Thyroid gland (tissue), 4 donors: Measurements from ENCODE around the gene SH2D3C.

Experiments
- POLR2A ChIP-seq, 2 donors: fragments of 450-650 bp; IDR thresholded peaks; one replicate each; pipeline ENCODE4 v1.6.1; 2017; ENCODE audit warnings: antibody characterized with exemption in 2 of 2, mild to moderate bottlenecking in 2 of 2, moderate library complexity in 1 of 2
- TF ChIP-seq, protein P1 (sequence below), 6 experiments: fragments of 200-600 bp in 3 of 6; fragments of 450-650 bp in 3 of 6; sonication (generic) in 3 of 6; IDR thresholded peaks; one replicate each; pipeline ENCODE4 v1.5.1; 2016 to 2019; ENCODE audit warnings: antibody characterized with exemption in 6 of 6, mild to moderate bottlenecking in 2 of 6, inconsistent platforms in 1 of 6, moderate library complexity in 1 of 6

DNA sequence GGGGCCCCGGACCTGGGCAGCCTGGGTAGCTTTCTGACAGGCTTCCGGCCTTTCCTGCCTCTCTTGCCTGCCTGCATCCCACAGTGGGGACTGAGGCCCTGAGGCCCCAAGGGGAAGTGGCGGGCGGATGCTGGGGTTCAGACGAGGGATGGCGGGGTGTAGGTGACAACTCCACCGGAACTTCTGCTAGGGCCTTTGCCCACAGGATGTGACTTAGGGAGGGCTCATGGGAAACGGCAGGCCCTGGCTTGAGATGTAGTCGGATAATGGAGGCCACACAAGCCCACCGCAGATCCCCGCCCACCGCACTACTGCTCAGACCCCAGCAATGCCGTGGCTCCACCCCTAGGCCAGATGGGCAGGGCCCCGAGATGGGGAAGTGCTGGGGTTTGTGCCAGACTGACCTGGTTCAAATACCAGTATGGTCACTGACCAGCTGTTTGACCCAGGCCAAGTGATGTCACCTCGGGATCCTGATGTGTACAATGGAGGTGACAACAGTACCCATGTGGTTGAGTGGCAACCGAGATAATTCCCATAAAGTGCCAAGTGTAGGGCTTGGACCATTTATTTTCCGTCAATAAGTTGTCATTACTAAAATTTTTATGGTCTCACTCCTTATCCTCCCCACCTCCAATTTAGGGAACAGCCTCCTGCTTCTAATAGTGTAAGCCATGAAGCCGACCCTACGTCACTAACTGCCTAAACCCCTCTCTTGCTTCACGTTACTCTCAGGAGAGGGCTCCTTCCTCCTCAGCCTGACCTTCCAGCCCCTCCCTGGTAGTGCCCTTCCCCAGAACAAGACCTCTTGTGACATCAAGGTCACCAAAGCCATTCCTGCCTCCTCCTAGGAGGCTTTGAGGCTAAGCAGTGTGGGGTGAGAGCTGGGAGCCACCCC is 4.9 kb upstream of the SH2D3C start:
- TF ChIP-seq, protein P1, sequence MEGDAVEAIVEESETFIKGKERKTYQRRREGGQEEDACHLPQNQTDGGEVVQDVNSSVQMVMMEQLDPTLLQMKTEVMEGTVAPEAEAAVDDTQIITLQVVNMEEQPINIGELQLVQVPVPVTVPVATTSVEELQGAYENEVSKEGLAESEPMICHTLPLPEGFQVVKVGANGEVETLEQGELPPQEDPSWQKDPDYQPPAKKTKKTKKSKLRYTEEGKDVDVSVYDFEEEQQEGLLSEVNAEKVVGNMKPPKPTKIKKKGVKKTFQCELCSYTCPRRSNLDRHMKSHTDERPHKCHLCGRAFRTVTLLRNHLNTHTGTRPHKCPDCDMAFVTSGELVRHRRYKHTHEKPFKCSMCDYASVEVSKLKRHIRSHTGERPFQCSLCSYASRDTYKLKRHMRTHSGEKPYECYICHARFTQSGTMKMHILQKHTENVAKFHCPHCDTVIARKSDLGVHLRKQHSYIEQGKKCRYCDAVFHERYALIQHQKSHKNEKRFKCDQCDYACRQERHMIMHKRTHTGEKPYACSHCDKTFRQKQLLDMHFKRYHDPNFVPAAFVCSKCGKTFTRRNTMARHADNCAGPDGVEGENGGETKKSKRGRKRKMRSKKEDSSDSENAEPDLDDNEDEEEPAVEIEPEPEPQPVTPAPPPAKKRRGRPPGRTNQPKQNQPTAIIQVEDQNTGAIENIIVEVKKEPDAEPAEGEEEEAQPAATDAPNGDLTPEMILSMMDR (IDR thresholded peaks at IDR 0.05), result no peak
- TF ChIP-seq POLR2A (IDR thresholded peaks at IDR 0.05), result no peak
